GM18499 (cell line): ENCODE data around the gene TACC2.

Experiments
- ATAC-seq: cut with Tn5 transposase; IDR thresholded peaks from one replicate; pipeline ENCODE4 v1.9.1; 2021; ENCODE audit warnings: moderate number of reproducible peaks; ENCODE audit not compliant: insufficient read depth, unreplicated experiment

Gene TACC2

DNA sequence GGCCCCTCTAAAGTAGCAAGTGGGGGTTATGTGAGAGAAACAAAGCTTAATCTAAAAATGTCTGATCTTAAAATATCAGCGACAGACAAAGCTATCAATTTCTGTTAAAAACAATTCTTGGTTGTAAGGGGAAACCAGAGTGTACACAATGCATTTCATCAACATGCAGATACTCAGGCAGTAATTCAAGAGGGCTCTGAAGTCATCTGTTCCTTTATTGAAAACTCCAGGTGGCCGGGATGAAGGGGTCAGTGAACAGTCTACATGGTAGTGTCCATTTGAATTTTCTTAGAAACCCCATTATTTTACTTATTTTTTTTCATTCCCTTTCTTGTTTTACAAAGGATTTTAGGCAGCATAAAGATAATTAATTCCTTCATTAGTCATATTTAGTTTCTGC, 245.5 kb downstream of the TACC2 start:
- no peak for ATAC-seq

DNA sequence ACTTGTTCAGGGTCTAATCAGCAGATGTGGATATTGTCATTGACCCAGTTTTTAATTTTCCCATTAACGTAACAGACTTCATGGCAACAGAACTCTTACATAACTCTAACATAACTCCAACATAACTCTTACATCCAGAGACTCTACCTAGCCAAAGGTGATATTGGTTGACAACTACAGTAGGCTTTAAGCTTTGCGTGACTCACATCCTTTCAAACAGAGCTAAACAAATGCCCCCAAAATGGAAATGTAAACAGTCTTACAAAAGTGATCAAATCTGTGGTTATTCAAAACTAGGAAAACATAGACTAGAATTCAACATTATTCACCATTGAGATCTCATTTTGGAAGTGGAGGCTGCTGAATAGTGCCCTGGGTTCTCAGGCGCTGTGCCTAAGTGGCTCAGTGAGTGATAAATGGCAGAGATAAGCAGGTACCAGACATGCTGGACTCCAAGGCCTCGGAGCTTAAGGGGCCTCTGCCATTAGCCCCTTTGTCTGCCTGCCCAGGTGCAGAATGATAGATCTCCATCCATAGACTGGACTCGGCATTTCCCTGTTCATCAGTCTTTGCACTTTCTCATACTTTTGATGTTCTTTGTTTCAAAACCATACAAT, 247.8 kb downstream of the TACC2 start:
- ATAC-seq = no peak

DNA sequence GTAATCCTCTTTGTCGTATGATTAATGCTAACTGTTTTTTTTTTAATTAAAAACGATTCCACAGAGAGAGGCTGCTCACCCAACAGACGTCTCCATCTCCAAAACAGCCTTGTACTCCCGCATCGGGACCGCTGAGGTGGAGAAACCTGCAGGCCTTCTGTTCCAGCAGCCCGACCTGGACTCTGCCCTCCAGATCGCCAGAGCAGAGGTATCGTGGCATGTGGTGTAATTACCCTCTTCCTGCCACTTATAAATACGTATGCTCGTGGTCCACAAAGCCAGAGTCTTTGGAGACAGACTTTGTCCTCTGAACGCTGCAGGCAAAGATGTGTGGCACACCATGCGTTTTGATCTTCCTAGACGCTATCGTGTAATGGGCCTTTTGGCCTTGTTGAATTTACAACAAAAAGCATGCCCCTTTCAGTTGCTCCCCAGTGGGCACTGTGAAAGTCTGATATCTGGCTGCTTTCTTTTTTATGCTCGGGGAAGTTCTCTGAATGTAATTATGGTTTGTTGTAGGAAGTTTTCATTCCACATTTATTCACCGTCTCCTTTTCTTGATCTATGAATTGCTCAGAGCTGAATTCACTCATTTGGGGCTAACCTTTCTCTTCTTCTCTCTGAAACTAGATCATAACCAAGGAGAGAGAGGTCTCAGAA, 248.5 kb downstream of the TACC2 start:
- no peak for ATAC-seq

DNA sequence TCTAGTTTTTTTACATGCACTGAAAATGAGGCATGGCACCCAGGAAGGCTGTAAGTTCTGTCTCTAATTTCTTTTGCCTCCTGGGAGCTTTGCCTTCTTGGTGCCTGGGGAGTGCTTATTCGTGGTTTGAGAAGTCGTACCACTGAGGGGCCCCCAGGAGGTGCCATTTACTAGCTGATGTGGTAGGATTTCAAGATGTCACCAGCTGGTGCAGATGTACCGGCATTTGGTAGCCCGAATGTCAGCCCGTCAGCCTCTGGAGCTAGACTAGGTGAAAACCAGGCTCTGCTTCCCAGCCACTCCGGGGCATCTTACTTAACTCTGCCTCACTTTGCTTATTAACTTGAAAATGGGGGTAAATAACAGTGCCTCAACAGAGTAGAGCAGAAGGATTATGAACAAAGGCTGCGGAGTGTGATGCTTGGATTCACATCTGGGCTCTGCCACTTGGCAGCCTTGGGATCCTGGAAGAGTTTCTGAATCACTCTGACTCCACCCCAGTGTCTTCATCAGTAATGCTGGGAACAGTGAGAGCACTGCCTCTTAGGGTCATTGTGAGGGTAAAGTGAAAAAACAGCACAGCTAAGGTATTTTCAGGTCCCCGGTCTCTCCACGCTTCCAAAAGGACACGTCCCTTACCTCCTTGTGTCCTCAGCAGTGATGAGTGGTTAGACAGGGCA, 250.8 kb downstream of the TACC2 start:
- ATAC-seq = no peak

DNA sequence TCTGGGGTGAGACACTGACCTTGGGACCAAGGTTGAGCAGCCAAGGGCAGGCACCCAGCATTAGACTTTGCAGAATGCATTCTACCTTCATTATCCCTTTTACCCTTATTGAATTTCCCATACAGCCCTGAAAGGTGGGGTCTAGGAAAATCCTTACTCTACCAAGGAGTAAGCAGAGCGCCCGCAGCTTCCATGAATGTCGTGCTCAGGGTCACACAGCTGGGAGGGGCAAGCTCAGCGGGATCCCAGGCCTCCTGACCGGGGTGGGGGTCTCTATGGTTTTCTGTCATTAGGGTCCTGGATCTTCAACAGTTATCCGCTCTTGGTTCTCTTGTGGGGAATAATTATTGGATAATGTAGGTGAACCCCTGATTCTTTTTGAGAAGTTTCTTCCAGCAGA, 251.4 kb downstream of the TACC2 start:
- no peak for ATAC-seq

DNA sequence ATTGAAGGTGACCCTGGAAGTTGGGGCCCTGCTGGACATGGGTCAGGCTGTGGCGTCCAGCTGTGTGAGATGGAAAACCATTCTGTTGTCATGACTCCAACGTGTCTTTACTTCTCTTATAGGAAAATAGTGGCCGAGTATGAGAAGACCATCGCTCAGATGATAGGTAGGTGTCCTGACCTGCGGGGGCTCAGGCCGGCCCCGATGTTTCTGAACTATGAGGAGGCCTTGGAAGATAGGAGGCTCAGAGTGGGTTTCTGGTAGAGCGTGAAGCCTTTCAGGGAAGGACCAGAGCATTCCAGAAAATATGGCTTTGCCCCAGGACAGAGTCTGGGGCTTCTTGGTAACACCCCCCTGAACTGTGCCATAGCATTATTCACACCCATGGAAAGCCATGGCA, 252.9 kb downstream of the TACC2 start:
- ATAC-seq = no peak

DNA sequence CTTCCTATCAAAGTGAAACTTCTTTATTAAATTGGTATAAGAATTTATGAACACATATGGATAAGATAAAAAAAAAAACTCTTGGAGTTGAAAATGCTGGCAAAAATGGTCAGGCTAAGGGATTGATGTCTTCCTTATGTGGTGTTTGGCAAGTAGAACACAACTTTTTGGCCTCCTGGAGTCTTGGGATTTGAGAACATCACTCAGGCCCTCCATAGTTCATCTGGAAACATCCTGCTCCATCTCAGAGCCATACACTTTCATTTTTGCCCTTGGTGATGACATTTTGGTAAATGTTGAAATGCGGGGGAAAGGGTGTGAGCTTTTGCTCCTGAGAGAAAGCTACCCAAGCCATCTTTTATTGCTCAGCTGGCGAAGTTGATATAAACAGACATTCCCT, 254.6 kb downstream of the TACC2 start:
- ATAC-seq = no peak

DNA sequence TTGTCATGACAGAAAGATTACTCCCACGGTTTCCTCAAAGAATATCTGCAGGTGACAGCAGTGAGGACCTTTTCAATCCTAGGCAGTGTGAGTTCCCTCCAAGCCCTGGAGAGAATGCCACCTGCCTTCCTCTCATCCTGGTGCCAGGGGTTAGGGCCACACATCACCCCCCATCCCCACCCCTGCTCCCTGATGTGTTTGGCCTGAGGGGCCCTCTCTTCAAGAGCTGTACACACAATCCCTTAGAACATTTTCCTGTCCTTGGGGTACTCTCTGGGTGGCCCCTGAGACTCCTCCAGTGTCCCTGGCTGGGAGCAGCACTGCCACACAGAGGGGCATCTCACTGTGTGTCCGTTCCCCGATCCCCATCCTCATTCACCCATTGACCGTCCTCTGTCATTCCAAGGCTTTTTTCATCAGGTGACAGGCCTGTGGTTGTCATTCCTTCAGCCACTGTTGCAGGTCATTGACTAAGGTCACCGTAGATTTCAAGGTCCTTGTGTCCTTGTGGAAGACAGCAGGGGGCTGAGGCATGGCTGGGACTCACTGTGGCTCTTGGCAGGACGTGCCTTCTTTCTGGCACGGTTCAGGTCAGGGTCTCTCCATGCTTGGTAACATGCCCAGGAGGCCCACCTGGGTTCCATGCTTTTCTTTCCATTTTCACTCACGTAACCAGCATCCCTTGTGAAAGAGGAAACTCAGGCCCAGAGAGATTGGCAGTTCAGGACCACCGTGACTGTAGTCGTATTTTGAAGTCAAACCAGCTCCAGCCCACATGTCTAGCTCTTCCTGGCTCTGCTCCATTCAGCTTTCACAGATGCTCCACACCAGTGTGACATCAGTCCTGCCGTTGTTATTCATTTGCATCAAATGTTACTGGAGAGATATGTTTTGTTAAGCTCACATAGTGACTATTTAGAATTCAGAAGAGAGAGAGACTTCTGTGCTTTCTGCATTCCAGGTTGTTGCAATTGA, 255.3 kb downstream of the TACC2 start:
- no peak for ATAC-seq

DNA sequence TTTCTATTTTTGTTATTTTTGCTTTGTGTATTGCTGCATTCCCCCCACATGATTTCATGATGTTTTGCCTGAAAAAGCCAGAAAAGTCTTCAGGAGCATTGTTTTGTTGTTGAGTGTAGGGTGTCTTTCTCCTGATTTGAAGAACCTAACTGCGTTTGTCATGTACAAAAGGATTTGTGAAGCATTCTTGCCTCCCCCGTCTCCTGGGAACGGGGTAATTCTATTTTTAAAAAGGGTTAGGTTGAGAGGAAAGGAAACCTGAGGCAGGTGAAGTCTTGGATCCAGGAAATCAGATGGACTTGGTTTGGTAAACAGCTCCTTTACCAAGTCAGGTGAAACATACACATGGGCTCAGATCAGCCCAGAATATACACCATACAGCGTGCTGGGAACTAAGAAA, 256.2 kb downstream of the TACC2 start:
- no peak for ATAC-seq

DNA sequence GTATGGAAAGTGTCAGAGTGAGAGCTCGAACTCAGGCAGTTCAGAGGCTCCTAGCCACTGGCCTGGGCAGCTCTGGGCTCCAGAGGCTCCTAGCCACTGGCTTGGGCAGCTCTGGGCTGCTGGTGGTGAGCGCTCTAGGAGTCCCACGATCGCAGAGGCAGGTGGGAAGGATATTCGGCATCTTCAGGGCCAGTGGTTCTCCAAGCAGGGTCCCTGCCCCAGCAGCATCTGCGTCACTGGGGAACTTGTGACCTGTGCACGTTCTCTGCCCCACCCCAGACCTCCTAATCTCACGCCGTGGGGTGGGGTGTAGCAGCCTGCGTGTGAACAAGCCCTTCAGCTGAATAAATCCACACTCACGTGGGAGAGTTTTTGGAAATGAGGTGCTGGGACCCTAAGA, 256.9 kb downstream of the TACC2 start:
- no peak for ATAC-seq

DNA sequence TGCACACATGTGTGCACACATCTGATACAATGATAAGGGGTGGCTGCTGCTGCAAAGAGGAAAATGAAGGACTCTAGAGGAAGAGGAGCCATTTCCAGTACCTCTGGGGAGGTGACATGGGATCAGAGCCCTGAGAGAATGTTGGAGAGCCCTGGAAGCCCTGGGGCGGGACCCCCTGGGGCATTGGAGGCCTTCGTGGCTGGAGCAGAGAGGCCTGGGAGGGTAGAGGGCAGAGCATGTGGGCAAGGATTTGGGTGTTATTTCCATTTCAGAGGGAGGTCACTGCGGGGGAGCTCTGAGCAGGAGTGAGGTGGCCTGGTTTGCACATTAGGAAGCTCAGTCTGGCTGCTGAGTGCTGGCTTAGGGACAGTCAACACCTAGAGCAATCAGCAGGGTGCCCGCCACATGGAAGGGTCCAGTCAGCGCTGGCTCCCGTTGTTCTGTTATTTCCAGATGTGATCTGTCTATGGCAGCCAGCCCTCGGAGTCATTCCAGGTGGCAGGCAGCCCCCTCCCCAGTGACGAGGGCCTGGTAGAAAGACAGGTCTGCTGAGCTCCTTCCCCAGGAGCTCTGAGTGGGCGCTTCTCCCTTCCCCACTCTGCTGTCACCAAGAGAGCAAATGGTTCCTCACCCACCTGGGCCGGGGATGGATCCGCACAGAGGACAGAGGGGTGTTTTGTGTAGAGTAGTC, 258.0 kb downstream of the TACC2 start:
- no peak for ATAC-seq

DNA sequence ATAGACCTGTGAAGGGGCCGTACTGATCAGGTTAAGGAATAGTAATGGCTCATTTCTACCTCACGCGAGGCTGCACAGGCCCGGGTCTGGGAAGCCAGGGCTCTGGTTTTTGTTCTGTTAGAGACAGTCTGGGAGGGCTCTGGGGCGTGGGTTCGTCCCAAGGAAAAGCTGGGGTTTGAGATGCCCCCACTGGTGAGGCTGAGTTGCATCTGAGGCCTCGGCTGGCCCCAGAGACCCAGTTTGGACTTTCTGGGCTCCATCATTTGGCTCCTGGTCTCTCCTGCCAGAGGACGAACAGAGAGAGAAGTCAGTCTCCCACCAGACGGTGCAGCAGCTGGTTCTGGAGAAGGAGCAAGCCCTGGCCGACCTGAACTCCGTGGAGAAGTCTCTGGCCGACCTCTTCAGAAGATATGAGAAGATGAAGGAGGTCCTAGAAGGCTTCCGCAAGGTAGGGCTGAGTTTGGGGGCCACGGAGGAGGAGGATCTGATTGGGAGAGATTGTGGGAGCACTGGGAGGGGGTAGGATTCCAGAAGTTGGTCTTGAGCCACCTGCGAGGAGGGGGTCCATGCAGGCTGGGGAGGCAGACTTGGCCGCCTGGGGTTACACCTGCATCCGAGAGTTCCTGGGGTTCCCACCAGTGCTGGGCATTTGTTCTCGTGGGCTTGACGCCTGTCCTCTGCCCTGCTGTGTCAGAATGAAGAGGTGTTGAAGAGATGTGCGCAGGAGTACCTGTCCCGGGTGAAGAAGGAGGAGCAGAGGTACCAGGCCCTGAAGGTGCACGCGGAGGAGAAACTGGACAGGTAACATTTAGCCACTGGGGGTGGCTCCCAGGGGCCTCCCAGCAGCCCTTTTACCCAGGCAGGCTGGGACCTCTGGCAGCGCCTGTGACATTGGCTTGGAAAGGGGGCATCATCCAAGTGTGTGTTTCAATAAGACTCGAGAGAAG, 259.7 kb downstream of the TACC2 start:
- ATAC-seq = no peak

DNA sequence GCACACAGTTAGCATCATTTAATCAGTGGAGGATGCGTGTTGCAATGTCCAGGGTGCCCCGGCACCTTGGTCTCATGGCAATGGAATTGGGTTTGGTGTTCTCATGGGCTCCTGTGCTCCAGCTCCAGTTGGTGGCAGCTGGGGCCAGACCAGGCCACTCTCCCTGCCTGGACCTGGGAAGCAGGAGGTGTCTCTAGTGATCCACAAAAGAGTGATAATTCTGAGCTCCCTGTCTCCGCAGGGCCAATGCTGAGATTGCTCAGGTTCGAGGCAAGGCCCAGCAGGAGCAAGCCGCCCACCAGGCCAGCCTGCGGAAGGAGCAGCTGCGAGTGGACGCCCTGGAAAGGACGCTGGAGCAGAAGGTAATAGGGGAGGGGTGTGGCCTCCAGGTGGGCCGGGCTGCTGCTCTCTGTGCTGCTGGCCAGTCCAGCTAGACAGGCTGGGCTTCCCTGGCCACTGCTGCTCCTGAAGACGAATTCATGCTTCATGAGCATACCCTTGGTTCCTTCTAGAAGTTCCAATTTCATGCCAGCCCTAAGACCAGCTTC, 260.4 kb downstream of the TACC2 start:
- ATAC-seq = no peak

DNA sequence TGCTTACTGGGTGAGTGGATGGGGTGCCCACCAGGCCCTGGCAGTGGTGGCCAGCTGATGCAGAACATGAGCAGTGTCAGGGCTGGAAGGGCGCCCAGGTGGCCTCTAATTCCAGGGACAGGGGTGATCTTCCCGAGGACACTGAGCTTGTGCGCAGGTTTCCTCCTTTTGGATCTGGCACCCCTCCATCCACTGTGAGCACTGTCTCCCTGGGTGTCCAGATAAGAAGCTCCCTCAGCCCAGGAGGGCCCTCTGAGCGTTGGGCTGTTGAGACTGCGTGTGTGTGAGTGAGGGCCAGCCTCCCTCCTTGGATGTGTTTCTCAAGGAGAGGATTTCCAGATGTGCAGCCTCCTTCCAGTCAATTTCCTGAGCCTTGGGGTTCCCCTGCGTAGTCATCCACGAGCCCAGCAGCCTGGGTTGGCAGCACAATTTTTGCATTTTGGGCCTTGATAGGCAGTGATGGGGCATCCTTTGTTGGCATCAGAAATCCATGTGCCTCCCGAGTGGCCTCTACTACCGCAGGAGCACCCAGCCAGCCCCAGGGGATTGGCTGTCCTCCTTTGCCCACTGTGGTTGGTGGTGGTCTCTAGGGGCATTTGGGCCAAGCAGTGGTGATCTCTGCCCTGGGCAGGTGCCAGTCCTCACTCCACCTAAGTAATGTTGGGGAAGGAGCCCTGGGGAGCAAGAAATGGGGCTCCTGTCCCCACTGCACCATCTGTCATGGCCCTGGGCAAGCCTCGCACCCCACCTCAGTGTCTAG, 261.2 kb downstream of the TACC2 start:
- ATAC-seq = no peak

DNA sequence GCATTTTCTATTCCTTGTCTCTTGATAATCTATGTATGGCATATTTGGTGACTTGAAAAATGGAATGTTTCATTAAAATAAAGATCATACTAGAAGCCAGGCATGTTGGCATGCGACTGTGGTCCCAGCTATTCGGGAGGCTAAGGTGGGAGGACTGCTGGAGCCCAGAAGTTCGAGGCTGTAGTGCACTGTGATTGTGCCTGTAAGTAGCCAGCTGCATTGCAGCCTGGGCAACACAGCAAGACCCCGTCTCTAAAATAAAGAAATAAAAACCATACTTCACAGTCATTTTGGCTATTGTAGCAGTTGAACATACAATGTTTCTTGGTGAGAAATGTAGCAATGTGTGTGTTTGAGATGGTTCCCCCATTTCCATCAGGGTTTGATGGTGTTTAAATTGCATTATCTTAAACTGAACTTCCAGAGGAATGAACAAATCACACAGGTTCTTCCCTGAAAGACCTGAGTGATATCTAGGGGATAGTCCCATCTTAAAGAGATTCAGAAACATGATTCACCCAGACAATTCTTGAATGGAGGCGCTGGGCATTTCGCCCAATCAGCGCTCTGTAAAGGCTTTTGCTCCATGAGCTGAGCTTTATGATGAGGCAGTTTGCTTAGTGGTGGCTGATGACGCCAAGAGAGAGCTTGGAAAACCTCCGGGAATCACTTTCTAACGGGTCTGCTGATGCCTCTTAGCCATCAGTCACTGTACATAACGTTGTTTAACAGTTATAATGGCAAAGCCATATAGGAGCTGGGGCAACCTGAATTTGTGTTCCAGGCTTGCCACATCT, 262.7 kb downstream of the TACC2 start:
- ATAC-seq = no peak

DNA sequence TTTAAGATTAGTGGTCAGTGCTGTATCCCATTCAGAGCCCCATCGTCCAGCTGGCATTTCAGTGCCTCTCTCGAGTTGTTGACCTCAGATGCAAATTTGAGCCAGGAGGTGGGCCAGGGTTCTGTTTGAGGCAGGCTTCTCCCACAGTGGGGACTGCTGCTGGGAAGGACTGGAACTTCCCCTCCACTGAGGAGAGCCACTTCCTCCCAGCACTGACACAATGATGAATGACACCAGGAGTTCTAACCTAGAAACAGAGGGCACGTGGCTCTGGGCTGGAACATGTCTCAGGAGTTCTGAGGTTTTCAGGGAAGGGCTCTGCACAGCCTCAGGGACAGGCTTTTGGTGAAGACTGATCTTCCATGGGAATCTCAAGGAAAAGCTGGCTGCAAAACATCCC, 263.8 kb downstream of the TACC2 start:
- ATAC-seq = no peak

DNA sequence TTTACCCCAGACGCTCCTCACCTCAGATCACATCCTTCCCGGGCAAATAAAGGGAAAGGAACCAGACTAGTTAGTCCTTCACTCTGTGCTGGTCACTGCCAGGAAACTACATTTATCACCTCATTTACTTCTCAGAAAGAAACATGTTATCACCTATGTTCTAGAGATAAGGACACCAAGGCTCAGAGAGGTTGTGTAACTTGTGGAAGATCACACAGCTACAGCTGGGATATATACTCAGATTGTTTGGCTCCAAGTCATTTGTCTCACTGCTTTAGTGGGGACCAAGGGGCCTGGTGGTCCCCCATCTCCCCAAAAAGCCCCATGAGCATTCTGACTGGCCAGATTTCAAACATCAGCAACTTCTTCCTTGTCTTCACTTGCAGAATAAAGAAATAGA, 264.6 kb downstream of the TACC2 start:
- ATAC-seq = no peak
